Measurements from ENCODE around the gene RPL36A. TPM values are rescaled to one million over a fixed set of nuclear protein-coding genes. Genes with fewer than 3 reads are reported as not detected.

Gene RPL36A
- total and polyA plus RNA-seq, 2 donors (not counting 1 experiment from before 2014, with no cell fraction given), result 156 to 2,759 TPM

DNA sequence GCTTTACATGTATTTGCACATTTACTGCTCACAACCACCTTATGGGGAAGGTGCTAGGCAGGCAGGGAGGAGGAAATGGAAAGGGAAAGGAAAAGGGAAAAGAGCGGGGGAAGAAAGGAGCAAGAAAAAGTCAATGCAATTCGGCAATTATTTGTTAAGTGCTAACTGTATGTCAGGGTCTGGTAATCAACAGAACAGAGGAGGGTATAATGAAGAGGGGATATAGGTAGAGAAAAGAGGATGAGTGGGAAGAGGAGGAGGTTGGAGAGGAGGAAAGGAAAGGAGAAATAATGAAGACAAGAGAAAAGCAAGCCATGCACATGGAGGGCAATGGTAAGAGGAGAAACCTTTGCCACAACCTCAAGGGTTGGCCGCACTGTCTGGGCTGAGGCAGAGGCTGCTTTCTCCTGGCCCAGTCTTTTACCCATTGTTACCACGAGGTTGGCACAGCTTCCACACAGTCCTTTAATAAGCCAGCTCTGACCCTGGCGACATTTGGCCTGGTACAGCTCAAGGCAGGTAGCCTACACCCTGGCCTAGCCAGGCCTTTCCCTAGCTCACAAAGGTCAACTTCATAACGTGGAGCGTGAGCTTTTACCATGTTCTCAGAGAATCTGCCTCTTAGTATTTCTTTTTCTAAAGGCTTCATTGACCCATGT is 5.7 kb upstream of the RPL36A start:
- POLR2A ChIA-PET, result interaction anchor here (0.6 kb wide), 2 partner anchors 11 to 20 kb away, joined by 4 to 5 read pairs; no protein-coding TSS in a partner anchor
- Histone ChIP-seq H4K20me1 (ENCODE audit: control insufficient read depth, insufficient read depth, low read length, poor library complexity, severe bottlenecking) (no peaks in the 10 kb centered on the region), H3K36me3 (replicated peaks in 1 of 2; ENCODE audit: control extremely low read depth in 1 of 2, control insufficient read depth in 1 of 2, extremely low read depth in 1 of 2, insufficient read depth in 2 of 2, low read length in 1 of 2) (peaks cover 0 to 10% of the 10 kb centered on the region in 2 experiments), H3K4me3 (ENCODE audit: control extremely low read depth in 1 of 5, extremely low read depth in 1 of 5, insufficient read depth in 1 of 5, low read depth in 2 of 5, low read length in 4 of 5) (peak overlapping the region; percentile 51 to 73 (median 65)), H3K79me2 (ENCODE audit: control insufficient read depth, insufficient read depth, low read length) (peaks cover 57% of the 10 kb centered on the region), H3K4me1 (ENCODE audit: control insufficient read depth in 2 of 2, insufficient read depth in 2 of 2, low read length in 2 of 2) (peaks cover 31% of the 10 kb centered on the region in 2 donors), H3K27ac (ENCODE audit: low read length in 2 of 2) (peak overlapping the region; percentile 76 to 78), H3K27me3 (replicated peaks in 1 of 4; ENCODE audit: control extremely low read depth in 1 of 4, control insufficient read depth in 3 of 4, insufficient read depth in 4 of 4, low read length in 3 of 4) (no peaks in the 10 kb centered on the region), H3K4me2 (replicated peaks; ENCODE audit: low read depth, low read length, poor library complexity, severe bottlenecking) (peak overlapping the region; percentile 72), H3K9ac (ENCODE audit: low read length) (peak overlapping the region; percentile 73), H3K9me3 (ENCODE audit: control extremely low read depth in 1 of 3, control insufficient read depth in 2 of 3, insufficient read depth in 1 of 3, low read length in 2 of 3) (no peaks in the 10 kb centered on the region), H2AFZ (ENCODE audit: insufficient read depth, low read depth, low read length, poor library complexity, severe bottlenecking) (peak overlapping the region; percentile 41)
- CTCF ChIA-PET, result interaction anchor here (1.4 to 1.6 kb wide), 2 partner anchors 28 to 30 kb away, joined by 5 to 7 read pairs; no protein-coding TSS in a partner anchor
- Mint-ChIP-seq H3K27ac (peak overlapping the region; percentile 98), H3K4me3 (peak overlapping the region; percentile 99), H3K9me3 (ENCODE audit: insufficient read depth) (no peaks in the 10 kb centered on the region), H3K27me3 (no peaks in the 10 kb centered on the region), H3K4me1 (peaks cover 39% of the 10 kb centered on the region)
- ATAC-seq (ENCODE audit: low read depth), result no peak
- 22% methylated on average over 4 of the region's 7 CpGs for WGBS (ENCODE audit: insufficient coverage)
- TF ChIP-seq EZH2 (IDR thresholded peaks at IDR 0.05; ENCODE audit: borderline replicate concordance, insufficient read depth, low read depth, low read length, poor library complexity, severe bottlenecking), result no peak
- TF ChIP-seq, protein P1, sequence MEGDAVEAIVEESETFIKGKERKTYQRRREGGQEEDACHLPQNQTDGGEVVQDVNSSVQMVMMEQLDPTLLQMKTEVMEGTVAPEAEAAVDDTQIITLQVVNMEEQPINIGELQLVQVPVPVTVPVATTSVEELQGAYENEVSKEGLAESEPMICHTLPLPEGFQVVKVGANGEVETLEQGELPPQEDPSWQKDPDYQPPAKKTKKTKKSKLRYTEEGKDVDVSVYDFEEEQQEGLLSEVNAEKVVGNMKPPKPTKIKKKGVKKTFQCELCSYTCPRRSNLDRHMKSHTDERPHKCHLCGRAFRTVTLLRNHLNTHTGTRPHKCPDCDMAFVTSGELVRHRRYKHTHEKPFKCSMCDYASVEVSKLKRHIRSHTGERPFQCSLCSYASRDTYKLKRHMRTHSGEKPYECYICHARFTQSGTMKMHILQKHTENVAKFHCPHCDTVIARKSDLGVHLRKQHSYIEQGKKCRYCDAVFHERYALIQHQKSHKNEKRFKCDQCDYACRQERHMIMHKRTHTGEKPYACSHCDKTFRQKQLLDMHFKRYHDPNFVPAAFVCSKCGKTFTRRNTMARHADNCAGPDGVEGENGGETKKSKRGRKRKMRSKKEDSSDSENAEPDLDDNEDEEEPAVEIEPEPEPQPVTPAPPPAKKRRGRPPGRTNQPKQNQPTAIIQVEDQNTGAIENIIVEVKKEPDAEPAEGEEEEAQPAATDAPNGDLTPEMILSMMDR (IDR thresholded peaks at IDR 0.05), result no peak
- DNase-seq, result peak; percentile 26
- intact Hi-C loops (cut with micrococcal nuclease), result no loop called here

All from B cell (primary cell).